NCI-H146 treated with DMSO at 0.1 percent for 48 hours (cell line): ENCODE measurements around the gene PLP2.
"Not testable (repeated sequence)": the region's sequence is repeated elsewhere in the genome, so short reads cannot be mapped to it uniquely, and the experiment has no call there.

Experiments used
- DNase-seq: peaks from one replicate; lab custom pipeline; 2025; ENCODE audit not compliant: unreplicated experiment; lab: John Stamatoyannopoulos, UW

PLP2 gene

GRCh38 chrX:49163555-49164419, 7.9 kb upstream of the PLP2 start:
- DNase-seq: peak; percentile 67

GRCh38 chrX:49164589-49165360, 6.9 kb upstream of the PLP2 start:
- no peak for DNase-seq

- DNase-seq: peak; percentile 80
Measured at GRCh38 chrX:49165901-49166881, 5.5 kb upstream of the PLP2 start.

- peak; percentile 41 for DNase-seq
Measured at GRCh38 chrX:49166914-49167739, 4.6 kb upstream of the PLP2 start.

- DNase-seq: no peak
Measured at GRCh38 chrX:49167740-49168108, 4.0 kb upstream of the PLP2 start.

- no peak for DNase-seq
Measured at GRCh38 chrX:49172280-49172780, 632 bp downstream of the PLP2 start.

GRCh38 chrX:49173544-49173943, 1.8 kb downstream of the PLP2 start:
- not testable (repeated sequence) for DNase-seq

- DNase-seq: no peak
Measured at GRCh38 chrX:49174723-49175122, 3.0 kb downstream of the PLP2 start.

- no peak for DNase-seq
Measured at GRCh38 chrX:49175435-49176274, 4.0 kb downstream of the PLP2 start.

GRCh38 chrX:49176421-49177326, 5.0 kb downstream of the PLP2 start:
- DNase-seq: no peak

GRCh38 chrX:49177338-49177833, 5.7 kb downstream of the PLP2 start:
- DNase-seq: no peak

- no peak for DNase-seq
Measured at GRCh38 chrX:49177873-49178480, 6.3 kb downstream of the PLP2 start.

GRCh38 chrX:49178537-49178936, 6.8 kb downstream of the PLP2 start:
- DNase-seq: no peak

GRCh38 chrX:49179358-49179757, 7.7 kb downstream of the PLP2 start:
- no peak for DNase-seq

- no peak for DNase-seq
Measured at GRCh38 chrX:49183701-49184281, 12.1 kb downstream of the PLP2 start.

- DNase-seq: peak; percentile 76
Measured at GRCh38 chrX:49184294-49185281, 12.9 kb downstream of the PLP2 start.
